Vagina (tissue), 2 donors: ENCODE results near the gene CERS5. TPM values are rescaled to one million over a fixed set of nuclear protein-coding genes. Genes with fewer than 3 reads are reported as not detected.

Experiments used
- DNase-seq, 2 donors: peaks; one replicate each; pipeline ENCODE4 v3.0.0-alpha.2; 2017; ENCODE audit errors: extremely low spot score in 2 of 2
- H3K27ac ChIP-seq: fragments of 200-600 bp; sonication (generic); one replicate; pipeline ENCODE4 v1.5.1; 2019
- H3K27me3 ChIP-seq: fragments of 200-600 bp; sonication (generic); one replicate; pipeline ENCODE4 v1.5.1; 2019
- H3K36me3 ChIP-seq, 2 donors: fragments of 200-600 bp; sonication (generic); one replicate each; pipeline ENCODE4 v1.5.1; 2017 to 2019
- H3K4me1 ChIP-seq: fragments of 200-600 bp; sonication (generic); one replicate; pipeline ENCODE4 v1.5.1; 2019
- H3K4me3 ChIP-seq, 2 donors: fragments of 200-600 bp; sonication (generic); 1 replicate in 1 of 2; 2 replicates in 1 of 2; pipeline ENCODE4 v1.5.1; 2016 to 2019
- H3K9me3 ChIP-seq: fragments of 200-600 bp; sonication (generic); one replicate; pipeline ENCODE4 v1.5.1; 2019
- CTCF ChIP-seq, 3 experiments: fragments of 450-650 bp in 2 of 3; fragments of 200-600 bp in 1 of 3; sonication (generic) in 1 of 3; IDR thresholded peaks; one replicate each; pipeline ENCODE4 v1.5.1; 2017 to 2019; ENCODE audit warnings: antibody characterized with exemption in 3 of 3, mild to moderate bottlenecking in 2 of 3, moderate library complexity in 2 of 3
- POLR2A ChIP-seq, 2 donors: fragments of 450-650 bp; IDR thresholded peaks; one replicate each; pipeline ENCODE4 v1.6.1; 2017; ENCODE audit warnings: antibody characterized with exemption in 2 of 2, mild to moderate bottlenecking in 2 of 2, moderate library complexity in 2 of 2
- POLR2AphosphoS5 ChIP-seq, 2 donors: sonication (generic); formaldehyde crosslinking; IDR thresholded peaks; one replicate each; pipeline ENCODE4 v1.9.0; 2017; ENCODE audit warnings: antibody characterized with exemption in 2 of 2, mild to moderate bottlenecking in 2 of 2, low read depth in 1 of 2; ENCODE audit not compliant: insufficient read depth in 1 of 2
- intact Hi-C: fragments of 100-400 bp; cut with DNase I; formaldehyde crosslinking; loops from one replicate; pipeline ENCODE4 v1.15.1; 2023
- total RNA-seq: library from RNA; depleted of rRNA; stranded (reverse); fragments of >200 nt; gene quantifications from one replicate; pipeline ENCODE4 v1.2.3, GENCODE V29; 2016

CERS5 gene
- total RNA-seq, 1 donor from 2014 or later: 45.2 TPM

- Histone ChIP-seq H3K9me3 (no peaks in the 10 kb centered on the region), H3K36me3 (peaks cover 0 to 6% of the 10 kb centered on the region in 2 donors), H3K27ac (peak overlapping the region; percentile 81), H3K4me1 (peaks cover 46% of the 10 kb centered on the region), H3K4me3 (no peak overlapping the region), H3K27me3 (no peaks in the 10 kb centered on the region)
- TF ChIP-seq CTCF (IDR thresholded peaks at IDR 0.05) (no peak), POLR2AphosphoS5 (IDR thresholded peaks at IDR 0.05; ENCODE audit: insufficient read depth in 1 of 2, low read depth in 1 of 2) (no peak), POLR2A (IDR thresholded peaks at IDR 0.05) (no peak)
- DNase-seq: no peak
- intact Hi-C loops: loop anchor here (2.0 kb wide), 1 partner anchor 57 kb away; the partner anchor contains the start of gene CERS5
These were observed 56.9 kb downstream of the CERS5 start for GRCh38 chr12:50110127-50110761.

- no peaks in the 10 kb centered on the region for H3K27me3 ChIP-seq
- H3K4me3 ChIP-seq: no peak overlapping the region
- H3K36me3 ChIP-seq: no peaks in the 10 kb centered on the region
- H3K4me1 ChIP-seq: peaks cover 41% of the 10 kb centered on the region
- TF ChIP-seq POLR2A (IDR thresholded peaks at IDR 0.05) (no peak), CTCF (IDR thresholded peaks at IDR 0.05) (no peak), POLR2AphosphoS5 (IDR thresholded peaks at IDR 0.05; ENCODE audit: insufficient read depth in 1 of 2, low read depth in 1 of 2) (no peak)
- no peak overlapping the region for H3K27ac ChIP-seq
- intact Hi-C loops: no loop called here
- no peak for DNase-seq
- H3K9me3 ChIP-seq: no peaks in the 10 kb centered on the region
These were observed 57.9 kb downstream of the CERS5 start for GRCh38 chr12:50109319-50109718.

- peaks cover 35% of the 10 kb centered on the region for H3K4me1 ChIP-seq
- DNase-seq: no peak
- no peaks in the 10 kb centered on the region for H3K36me3 ChIP-seq
- no peak for TF ChIP-seq CTCF (IDR thresholded peaks at IDR 0.05)
- no peak for TF ChIP-seq POLR2AphosphoS5 (IDR thresholded peaks at IDR 0.05; ENCODE audit: insufficient read depth in 1 of 2, low read depth in 1 of 2)
- H3K27me3 ChIP-seq: no peaks in the 10 kb centered on the region
- no peaks in the 10 kb centered on the region for H3K9me3 ChIP-seq
- no peak overlapping the region for H3K4me3 ChIP-seq
- intact Hi-C loops: no loop called here
- no peak overlapping the region for H3K27ac ChIP-seq
These were observed 59.5 kb downstream of the CERS5 start for GRCh38 chr12:50107416-50108268.

- Histone ChIP-seq H3K27me3 (no peaks in the 10 kb centered on the region), H3K27ac (no peak overlapping the region), H3K36me3 (no peaks in the 10 kb centered on the region), H3K9me3 (no peaks in the 10 kb centered on the region), H3K4me3 (no peak overlapping the region), H3K4me1 (peaks cover 35% of the 10 kb centered on the region)
- DNase-seq: no peak
- intact Hi-C loops: no loop called here
- TF ChIP-seq POLR2AphosphoS5 (IDR thresholded peaks at IDR 0.05; ENCODE audit: insufficient read depth in 1 of 2, low read depth in 1 of 2) (no peak), POLR2A (IDR thresholded peaks at IDR 0.05) (no peak), CTCF (IDR thresholded peaks at IDR 0.05) (no peak)
These were observed 60.3 kb downstream of the CERS5 start for GRCh38 chr12:50106907-50107306.
